Hypothalamus (tissue), 51 donors: ENCODE data around the gene MVB12B.

Experiments
- DNase-seq, 51 donors: peaks; one replicate each; lab custom pipeline; 2025; lab: John Stamatoyannopoulos, UW

MVB12B gene

GRCh38 chr9:126499005-126499910 is 172.6 kb downstream of the MVB12B start:
- peak in 11 of 51 donors; percentile 30 to 71 (median 48) for DNase-seq

GRCh38 chr9:126499911-126500599 is 173.4 kb downstream of the MVB12B start:
- no peak for DNase-seq

GRCh38 chr9:126500600-126501382 is 174.2 kb downstream of the MVB12B start:
- DNase-seq, result peak in 48 of 51 donors; percentile 23 to 89 (median 73)

GRCh38 chr9:126501383-126502331 is 175.0 kb downstream of the MVB12B start:
- no peak for DNase-seq

GRCh38 chr9:126502417-126503332 is 176.0 kb downstream of the MVB12B start:
- no peak for DNase-seq

GRCh38 chr9:126503333-126504085 is 176.9 kb downstream of the MVB12B start:
- no peak for DNase-seq

- no peak for DNase-seq
These were observed 177.7 kb downstream of the MVB12B start for GRCh38 chr9:126504086-126504976.

GRCh38 chr9:126504977-126505455 is 178.4 kb downstream of the MVB12B start:
- DNase-seq, result no peak

GRCh38 chr9:126505697-126506346 is 179.2 kb downstream of the MVB12B start:
- no peak for DNase-seq

- peak in 11 of 51 donors; percentile 22 to 45 (median 36) for DNase-seq
These were observed 180.0 kb downstream of the MVB12B start for GRCh38 chr9:126506361-126507317.

- DNase-seq, result no peak
These were observed 180.9 kb downstream of the MVB12B start for GRCh38 chr9:126507318-126508109.

GRCh38 chr9:126508171-126508591 is 181.6 kb downstream of the MVB12B start:
- no peak for DNase-seq

GRCh38 chr9:126508928-126509327 is 182.3 kb downstream of the MVB12B start:
- no peak for DNase-seq

- DNase-seq, result no peak
These were observed 183.1 kb downstream of the MVB12B start for GRCh38 chr9:126509718-126510117.
